OCI-M2 (cell line): ENCODE measurements around the gene FNDC3A.
A peak's percentile ranks its signal among the peaks of the same experiment; 100 is the strongest.

Source experiments
- DNase-seq: peaks from one replicate; lab custom pipeline; 2025; ENCODE audit not compliant: unreplicated experiment; lab: John Stamatoyannopoulos, UW

Gene FNDC3A

DNA sequence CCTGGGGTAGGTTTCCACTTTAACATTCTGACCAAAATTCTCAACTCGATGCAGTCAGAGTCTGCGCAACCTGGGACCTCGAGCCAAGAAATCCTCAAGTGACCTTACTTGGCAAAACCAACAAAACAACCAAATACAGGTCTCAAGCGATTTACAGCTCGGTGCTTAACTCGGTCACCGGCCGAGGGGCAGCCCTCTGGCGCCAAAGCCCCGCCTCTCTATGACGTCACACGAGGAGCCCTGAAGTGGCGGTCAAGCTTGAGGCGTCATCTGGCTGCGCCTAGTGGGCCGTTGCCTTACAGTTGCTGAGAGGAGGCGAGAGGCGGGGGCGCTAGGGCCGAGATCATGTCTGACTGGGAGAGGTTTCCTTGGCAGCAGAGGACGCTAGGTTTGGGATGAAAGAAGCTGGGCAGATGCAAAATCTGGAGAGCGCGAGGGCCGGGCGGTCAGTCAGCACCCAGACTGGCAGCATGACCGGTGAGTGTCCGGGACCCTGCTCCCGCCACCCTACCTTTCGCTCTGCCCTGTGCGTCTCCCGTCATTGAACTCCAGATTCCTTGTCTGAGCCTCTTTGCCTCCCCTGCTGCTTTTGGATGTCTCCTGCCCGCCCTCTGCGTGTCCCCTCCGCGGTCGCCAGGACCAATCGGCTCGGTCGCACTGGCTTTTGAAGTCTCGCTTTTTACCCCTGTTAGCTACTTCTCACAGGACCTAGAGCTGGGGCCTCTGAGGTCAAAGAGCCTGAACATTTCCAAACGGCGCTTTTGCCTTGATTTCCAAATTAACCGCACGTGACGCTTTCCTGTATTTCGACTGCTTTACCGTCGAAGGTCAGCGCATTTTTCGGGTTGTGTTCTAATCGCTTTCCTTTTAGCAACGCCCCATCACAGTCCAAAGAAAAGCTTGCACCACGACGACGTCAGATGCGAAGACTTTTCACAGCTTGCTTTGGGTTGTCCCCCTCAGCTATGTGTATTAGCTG, 272.2 kb downstream of the FNDC3A start, which contains the start of gene CDADC1:
Gene CDADC1 (plus strand): TSS at position 283 of the 979 bp plus-strand sequence. CDS start 113 bp downstream, at position 396.
- peak; percentile 61 for DNase-seq

DNA sequence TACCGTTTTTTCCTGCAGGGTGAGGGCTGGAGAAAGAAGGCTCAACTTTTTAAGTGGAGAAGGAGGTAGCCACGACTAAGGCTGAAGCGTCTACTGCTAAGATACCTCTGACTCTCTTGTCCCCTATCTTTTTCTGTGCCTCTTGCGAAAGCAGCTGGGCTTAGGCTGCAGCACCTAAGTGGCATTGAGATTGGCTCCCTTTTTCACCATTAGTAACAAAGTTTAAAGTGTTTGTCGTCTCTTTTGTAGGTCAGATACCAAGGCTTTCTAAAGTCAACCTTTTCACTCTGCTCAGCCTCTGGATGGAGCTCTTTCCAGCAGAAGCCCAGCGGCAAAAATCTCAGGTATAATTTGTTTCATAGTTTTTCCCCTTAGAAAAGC, 272.9 kb downstream of the FNDC3A start:
- DNase-seq, result no peak

DNA sequence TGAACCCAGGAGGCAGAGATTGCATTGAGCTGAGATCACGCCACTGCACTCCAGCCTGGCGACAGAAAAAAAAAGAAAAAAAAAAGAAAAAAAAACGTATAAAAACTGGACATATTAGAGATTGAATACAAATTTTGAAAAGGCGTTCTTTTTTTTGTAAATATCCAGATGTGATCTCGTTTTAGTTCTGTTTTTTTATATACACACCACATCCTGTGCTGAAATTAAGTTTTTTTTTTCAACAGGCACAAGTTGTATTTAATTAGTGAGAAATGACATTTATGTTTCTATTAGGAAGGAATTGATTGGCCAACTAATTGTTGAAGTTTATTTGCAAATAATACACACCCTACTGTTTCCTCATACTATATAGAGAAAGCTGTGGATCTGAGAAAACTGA, 275.6 kb downstream of the FNDC3A start:
- no peak for DNase-seq

GRCh38 chr13:49253310-49253709, 277.6 kb downstream of the FNDC3A start:
- no peak for DNase-seq

DNA sequence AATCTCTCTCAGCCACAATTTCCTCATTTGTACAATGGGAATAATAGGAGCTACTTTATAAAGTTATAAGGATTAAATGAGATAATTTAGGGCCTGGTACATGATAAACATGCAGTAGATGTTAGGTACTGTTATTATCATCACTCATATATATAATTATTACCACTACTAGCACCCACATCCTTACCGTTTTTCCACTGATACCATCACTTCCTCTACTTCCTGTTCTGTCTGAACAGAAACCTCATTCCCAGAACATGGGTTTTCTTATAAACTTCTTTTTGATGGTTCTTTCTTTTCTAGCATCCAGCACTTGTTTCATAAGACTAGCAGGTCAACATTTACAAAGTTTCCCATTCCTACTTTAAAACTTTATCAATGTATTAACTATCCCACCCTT, 278.3 kb downstream of the FNDC3A start:
- DNase-seq, result no peak

GRCh38 chr13:49256841-49257240, 281.1 kb downstream of the FNDC3A start:
- no peak for DNase-seq

DNA sequence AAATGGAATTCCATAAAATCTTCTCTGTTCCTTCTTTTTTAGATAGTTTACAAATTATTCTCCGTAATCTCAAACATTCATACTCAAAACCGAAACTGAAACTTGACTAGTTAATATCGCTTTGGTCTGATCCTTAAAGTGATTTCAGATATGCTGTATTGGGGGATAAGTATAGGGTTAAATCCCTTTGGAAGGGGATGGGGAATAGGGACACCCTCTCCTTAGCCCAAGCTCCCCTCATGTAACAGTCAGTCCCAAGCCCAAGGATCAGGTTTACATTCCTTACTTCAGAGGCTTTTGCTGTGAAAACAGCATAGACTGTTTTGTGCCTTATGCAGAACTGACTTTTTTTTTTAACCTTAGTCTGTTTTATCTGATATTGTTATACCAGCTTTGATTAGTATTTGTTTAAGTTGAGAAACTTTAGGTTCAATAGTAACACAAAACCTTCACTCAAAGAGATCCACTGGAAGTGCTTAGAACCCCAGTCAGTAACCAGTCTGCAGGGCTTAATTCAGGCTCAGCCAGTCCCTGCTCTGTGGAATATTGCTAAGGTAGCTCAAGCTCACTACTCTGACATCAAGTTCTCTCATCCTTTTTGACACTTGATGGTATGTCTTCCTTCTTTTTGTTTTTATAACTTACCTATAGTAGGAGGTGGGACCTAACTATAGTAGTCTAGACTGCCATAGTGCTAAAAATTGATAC, 282.5 kb downstream of the FNDC3A start:
- no peak for DNase-seq
